Hair follicle dermal papilla cell (primary cell): ENCODE measurements around the gene THEM4. TPM values are rescaled to one million over a fixed set of nuclear protein-coding genes. Genes with fewer than 3 reads are reported as not detected.

ENCODE experiments used
- small RNA-seq: library from RNA; depleted of rRNA; stranded (forward); fragments of <200 nt; gene quantifications from one replicate; pipeline ENCODE3, GENCODE V24; 2012
- total RNA-seq: library from RNA; depleted of rRNA; stranded (reverse); fragments of >200 nt; gene quantifications from 2 replicates; pipeline ENCODE4 v1.2.3, GENCODE V29; 2012

The THEM4 gene
- total RNA-seq: 11.4 and 11.7 TPM in 2 replicates

GRCh38 chr1:151909167-151910149 lies at the start of gene THEM4:
Gene THEM4, minus strand, starts transcription at chr1:151909511. Its CDS starts 53 bp downstream, at chr1:151909458.

GRCh38 chr1:151853411-151853943 lies 55.8 kb downstream of the THEM4 start, which contains the start of gene THEM5:
Gene THEM5, minus strand, starts transcription at chr1:151853712. Its CDS starts 147 bp downstream, at chr1:151853565.

GRCh38 chr1:151839457-151840403 lies 69.6 kb downstream of the THEM4 start, which contains the start of gene C2CD4D:
Gene C2CD4D, minus strand, starts transcription at chr1:151839820. Its CDS starts 831 bp downstream, at chr1:151838989.

GRCh38 chr1:151831605-151832004 lies 77.7 kb downstream of the THEM4 start, which contains the start of gene RORC:
Gene RORC, minus strand, starts transcription at chr1:151831802. Its CDS starts 38 bp downstream, at chr1:151831764.

Small RNA genes lying within 50 kb of the gene (small RNA-seq; reads per million reads assigned to genes)
- gene RF00019: not detected

Other genes starting within 250 kb of the THEM4 start
- not detected in 2 replicates for gene CELF3, start 192.7 kb downstream of the THEM4 start, total RNA-seq
- gene RIIAD1, start 188.0 kb downstream of the THEM4 start, total RNA-seq: not detected in 2 replicates
- gene MRPL9, start 146.0 kb downstream of the THEM4 start, total RNA-seq: 55.8 and 56.3 TPM in 2 replicates
- gene TDRKH, start 119.0 kb downstream of the THEM4 start, total RNA-seq: 1.9 TPM in 2 replicates
- gene LINGO4, start 104.1 kb downstream of the THEM4 start, total RNA-seq: not detected in 2 replicates
- 0.12 TPM in 1 of 2 replicates, not detected in the other for gene RORC, start 77.7 kb downstream of the THEM4 start, total RNA-seq
- gene C2CD4D, start 69.7 kb downstream of the THEM4 start, total RNA-seq: not detected in 2 replicates
- not detected in 2 replicates for gene THEM5, start 55.8 kb downstream of the THEM4 start, total RNA-seq
- 54.0 and 87.7 TPM in 2 replicates for gene S100A10, start 84.3 kb upstream of the THEM4 start, total RNA-seq
- 138 and 180 TPM in 2 replicates for gene S100A11, start 127.5 kb upstream of the THEM4 start, total RNA-seq
- gene TCHHL1, start 179.6 kb upstream of the THEM4 start, total RNA-seq: not detected in 2 replicates
- gene TCHH, start 205.9 kb upstream of the THEM4 start, total RNA-seq: under 0.01 TPM in 1 of 2 replicates, not detected in the other
- 0.12 TPM in 1 of 2 replicates, not detected in the other for gene RPTN, start 249.7 kb upstream of the THEM4 start, total RNA-seq